Glomerular visceral epithelial cell (primary cell): Measurements from ENCODE around the gene TLCD3A.
"Not testable (repeated sequence)": the region's sequence is repeated elsewhere in the genome, so short reads cannot be mapped to it uniquely, and the experiment has no call there.

ENCODE experiments used
- DNase-seq: peaks from one replicate; pipeline ENCODE4 v3.0.0-alpha.2; 2016; ENCODE audit errors: extremely low spot score

Gene TLCD3A

GRCh38 chr17:749359-749758 is 17.0 kb downstream of the TLCD3A start:
- not testable (repeated sequence) for DNase-seq

- DNase-seq, result no peak
Measured at GRCh38 chr17:750431-751037, 18.1 kb downstream of the TLCD3A start.

GRCh38 chr17:751269-752001 is 19.0 kb downstream of the TLCD3A start:
- DNase-seq, result peak; percentile 54

GRCh38 chr17:752002-752619 is 19.7 kb downstream of the TLCD3A start, which contains the start of gene GEMIN4:
Gene GEMIN4 (minus strand): TSS chr17:752264. CDS start chr17:752142, 122 bp downstream.
- peak; percentile 91 for DNase-seq

GRCh38 chr17:752620-753219 is 20.3 kb downstream of the TLCD3A start:
- DNase-seq, result peak; percentile 15

- no peak for DNase-seq
Measured at GRCh38 chr17:753418-753817, 21.0 kb downstream of the TLCD3A start.

- not testable (repeated sequence) for DNase-seq
Measured at GRCh38 chr17:755319-755961, 23.0 kb downstream of the TLCD3A start.

- not testable (repeated sequence) for DNase-seq
Measured at GRCh38 chr17:756010-756567, 23.7 kb downstream of the TLCD3A start.

- no peak for DNase-seq
Measured at GRCh38 chr17:759964-760363, 27.6 kb downstream of the TLCD3A start.

GRCh38 chr17:760371-760770 is 28.0 kb downstream of the TLCD3A start:
- DNase-seq, result no peak

- DNase-seq, result no peak
Measured at GRCh38 chr17:767076-767475, 34.7 kb downstream of the TLCD3A start.

GRCh38 chr17:773016-773415 is 40.6 kb downstream of the TLCD3A start:
- no peak for DNase-seq

- peak; percentile 37 for DNase-seq
Measured at GRCh38 chr17:773467-774312, 41.3 kb downstream of the TLCD3A start.

- DNase-seq, result no peak
Measured at GRCh38 chr17:774313-774584, 41.9 kb downstream of the TLCD3A start.

- DNase-seq, result no peak
Measured at GRCh38 chr17:778096-778495, 45.7 kb downstream of the TLCD3A start.

- peak; percentile 85 for DNase-seq
Measured at GRCh38 chr17:781805-782731, 49.7 kb downstream of the TLCD3A start, which contains the start of the genes GLOD4 and MRM3. Gene GLOD4 (minus strand): TSS chr17:782280. CDS start chr17:782255, 25 bp downstream. Gene MRM3 (plus strand): TSS chr17:782353. CDS start chr17:782379, 26 bp downstream.

- DNase-seq, result no peak
Measured at GRCh38 chr17:784143-784542, 51.7 kb downstream of the TLCD3A start.

- DNase-seq, result not testable (repeated sequence)
Measured at GRCh38 chr17:785901-786300, 53.5 kb downstream of the TLCD3A start.

- DNase-seq, result no peak
Measured at GRCh38 chr17:787641-788221, 55.3 kb downstream of the TLCD3A start.
